Uterus (tissue), 2 donors: ENCODE measurements around the gene SLC41A3.

Experiments used
- CTCF ChIP-seq, 4 experiments: fragments of 200-600 bp in 2 of 4; fragments of 450-650 bp in 2 of 4; sonication (generic) in 2 of 4; IDR thresholded peaks; one replicate each; pipeline ENCODE4 v1.5.1; 2016 to 2019; ENCODE audit warnings: antibody characterized with exemption in 4 of 4, mild to moderate bottlenecking in 2 of 4, moderate library complexity in 1 of 4
- POLR2A ChIP-seq, 2 donors: fragments of 450-650 bp; IDR thresholded peaks; one replicate each; pipeline ENCODE4 v1.6.1; 2016; ENCODE audit warnings: antibody characterized with exemption in 2 of 2, mild to moderate bottlenecking in 1 of 2, moderate library complexity in 1 of 2

GRCh38 chr3:126018545-126018944 lies 65.4 kb downstream of the SLC41A3 start:
- no peak for TF ChIP-seq CTCF (IDR thresholded peaks at IDR 0.05)
- TF ChIP-seq POLR2A (IDR thresholded peaks at IDR 0.05): no peak
